ENCODE measurements around the gene MS4A6A.

The MS4A6A gene

GRCh38 chr11:60184824-60185511, 2.1 kb upstream of the MS4A6A start:
- Histone ChIP-seq H3K9ac (no peak overlapping the region), H3K4me3 (ENCODE audit: low read depth, low read length) (no peak overlapping the region), H3K36me3 (ENCODE audit: control insufficient read depth, insufficient read depth, low read length) (no peaks in the 10 kb centered on the region), H3K27me3 (ENCODE audit: control insufficient read depth, insufficient read depth, low read length) (no peaks in the 10 kb centered on the region), H3K79me2 (no peaks in the 10 kb centered on the region), H3K27ac (no peak overlapping the region), H2AFZ (no peak overlapping the region), H3K4me1 (no peaks in the 10 kb centered on the region), H3K4me2 (ENCODE audit: low read length) (no peak overlapping the region), H3K9me3 (ENCODE audit: control insufficient read depth, low read length) (no peaks in the 10 kb centered on the region)
- no peak for TF ChIP-seq CTCF (IDR thresholded peaks at IDR 0.05)

DNA sequence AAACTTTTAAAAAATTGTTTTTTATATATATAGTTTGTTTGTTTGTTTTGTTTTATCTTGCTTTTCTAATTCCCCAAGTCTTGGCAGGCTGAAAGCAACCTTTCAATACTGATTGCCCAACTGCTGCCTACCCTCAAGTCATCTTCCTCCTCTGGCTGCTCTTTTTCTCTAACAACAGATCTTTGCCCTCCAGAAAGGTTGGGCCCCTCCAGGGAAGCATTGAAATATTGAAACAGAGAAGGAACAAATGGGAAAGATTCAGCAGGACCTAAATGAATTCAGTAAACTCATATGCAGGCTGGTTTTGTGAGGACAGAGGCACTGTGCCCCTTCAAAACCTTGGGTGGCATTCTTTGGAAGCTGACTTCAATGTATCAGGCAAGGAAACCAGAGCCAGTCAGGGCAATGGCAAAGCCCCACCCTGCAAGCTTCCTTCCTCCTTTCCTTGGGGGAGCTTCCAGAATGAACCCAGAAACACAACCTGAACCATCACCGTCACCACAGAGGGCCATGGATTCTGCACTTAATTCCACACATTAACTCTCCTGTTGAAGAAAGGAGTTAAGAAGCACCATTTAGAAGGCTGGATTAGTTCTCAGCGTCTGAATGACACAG, 815 bp upstream of the MS4A6A start:
- H2AFZ ChIP-seq, result no peak overlapping the region
- no peaks in the 10 kb centered on the region for H3K9me3 ChIP-seq (ENCODE audit: control insufficient read depth, low read length)
- no peak overlapping the region for H3K4me3 ChIP-seq (ENCODE audit: low read depth, low read length)
- no peaks in the 10 kb centered on the region for H3K36me3 ChIP-seq (ENCODE audit: control insufficient read depth, insufficient read depth, low read length)
- TF ChIP-seq CTCF (IDR thresholded peaks at IDR 0.05), result no peak
- no peaks in the 10 kb centered on the region for H3K79me2 ChIP-seq
- no peak overlapping the region for H3K27ac ChIP-seq
- H3K27me3 ChIP-seq (ENCODE audit: control insufficient read depth, insufficient read depth, low read length), result no peaks in the 10 kb centered on the region
- H3K9ac ChIP-seq, result no peak overlapping the region
- H3K4me2 ChIP-seq (ENCODE audit: low read length), result no peak overlapping the region
- no peaks in the 10 kb centered on the region for H3K4me1 ChIP-seq

DNA sequence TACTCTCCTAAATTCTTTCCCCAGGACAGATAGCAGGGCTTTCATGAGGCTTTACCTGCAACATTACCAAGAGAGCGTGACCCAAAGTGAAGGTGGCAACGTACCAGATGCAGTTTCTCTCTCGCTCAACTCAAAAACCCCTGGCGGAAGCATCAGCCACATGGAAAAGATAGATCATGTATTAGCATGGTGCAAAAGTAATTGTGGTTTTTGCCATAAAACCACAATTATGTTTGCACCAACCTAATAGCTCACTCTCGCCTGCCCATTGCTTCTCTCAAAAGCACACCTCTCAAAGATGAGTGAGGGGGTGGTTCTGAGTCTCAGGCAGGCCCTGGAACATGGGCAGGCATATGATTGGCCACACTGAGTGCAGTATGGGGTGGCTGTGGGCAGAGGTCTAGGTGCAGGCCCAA, 7.0 kb downstream of the MS4A6A start:
- H3K9ac ChIP-seq, result no peak overlapping the region
- no peaks in the 10 kb centered on the region for H3K36me3 ChIP-seq (ENCODE audit: control insufficient read depth, insufficient read depth, low read length)
- no peak for TF ChIP-seq CTCF (IDR thresholded peaks at IDR 0.05)
- no peaks in the 10 kb centered on the region for H3K9me3 ChIP-seq (ENCODE audit: control insufficient read depth, low read length)
- no peak overlapping the region for H3K4me3 ChIP-seq (ENCODE audit: low read depth, low read length)
- no peak overlapping the region for H3K27ac ChIP-seq
- H2AFZ ChIP-seq, result no peak overlapping the region
- H3K4me2 ChIP-seq (ENCODE audit: low read length), result no peak overlapping the region
- no peaks in the 10 kb centered on the region for H3K79me2 ChIP-seq
- no peaks in the 10 kb centered on the region for H3K27me3 ChIP-seq (ENCODE audit: control insufficient read depth, insufficient read depth, low read length)
- H3K4me1 ChIP-seq, result no peaks in the 10 kb centered on the region

- no peak for TF ChIP-seq CTCF (IDR thresholded peaks at IDR 0.05)
- H3K79me2 ChIP-seq, result no peaks in the 10 kb centered on the region
- H3K27ac ChIP-seq, result no peak overlapping the region
- no peak overlapping the region for H3K4me2 ChIP-seq (ENCODE audit: low read length)
- H2AFZ ChIP-seq, result no peak overlapping the region
- H3K27me3 ChIP-seq (ENCODE audit: control insufficient read depth, insufficient read depth, low read length), result no peaks in the 10 kb centered on the region
- H3K4me1 ChIP-seq, result no peaks in the 10 kb centered on the region
- H3K9me3 ChIP-seq (ENCODE audit: control insufficient read depth, low read length), result no peaks in the 10 kb centered on the region
- no peaks in the 10 kb centered on the region for H3K36me3 ChIP-seq (ENCODE audit: control insufficient read depth, insufficient read depth, low read length)
- H3K9ac ChIP-seq, result no peak overlapping the region
- no peak overlapping the region for H3K4me3 ChIP-seq (ENCODE audit: low read depth, low read length)
These were observed 10.9 kb downstream of the MS4A6A start for GRCh38 chr11:60172011-60172410.

- H3K4me2 ChIP-seq (ENCODE audit: low read length), result no peak overlapping the region
- H3K27ac ChIP-seq, result no peak overlapping the region
- TF ChIP-seq CTCF (IDR thresholded peaks at IDR 0.05), result no peak
- H3K9me3 ChIP-seq (ENCODE audit: control insufficient read depth, low read length), result no peaks in the 10 kb centered on the region
- no peak overlapping the region for H2AFZ ChIP-seq
- H3K9ac ChIP-seq, result no peak overlapping the region
- no peaks in the 10 kb centered on the region for H3K36me3 ChIP-seq (ENCODE audit: control insufficient read depth, insufficient read depth, low read length)
- no peak overlapping the region for H3K4me3 ChIP-seq (ENCODE audit: low read depth, low read length)
- no peaks in the 10 kb centered on the region for H3K4me1 ChIP-seq
- H3K79me2 ChIP-seq, result no peaks in the 10 kb centered on the region
- no peaks in the 10 kb centered on the region for H3K27me3 ChIP-seq (ENCODE audit: control insufficient read depth, insufficient read depth, low read length)
These were observed 12.3 kb downstream of the MS4A6A start for GRCh38 chr11:60170566-60170965.

Measured in parathyroid adenoma (tissue), 2 donors.